IMR-90 (cell line): ENCODE results near the gene CPN1. TPM values are rescaled to one million over a fixed set of nuclear protein-coding genes. Genes with fewer than 3 reads are reported as not detected.

Source experiments
- ATAC-seq: fragments of 200-7000 bp; cut with Tn5 transposase; 2 replicates; pipeline ENCODE4 v1.9.1; 2020; ENCODE audit warnings: low read depth, mild to moderate bottlenecking, moderate library complexity
- BruUV-seq: library from RNA; stranded (reverse); fragments of 400-500 nt; replicated peaks from 2 replicates; lab custom pipeline; 2021; lab: Mats Ljungman, UMichigan
- CTCF ChIA-PET: fragments of 300-600 bp; formaldehyde crosslinking; extraction: SDS; loops from one replicate; lab custom pipeline; 2021; ENCODE audit warnings: antibody characterized with exemption; lab: Yijun Ruan, JAX
- POLR2A ChIA-PET: fragments of 300-600 bp; sonication (Branson Sonifier 250); formaldehyde crosslinking; loops from one replicate; lab custom pipeline; 2022; ENCODE audit warnings: antibody characterized with exemption; ENCODE audit not compliant: unreplicated experiment; lab: Charles Lee
- DNase-seq: peaks from one replicate; pipeline ENCODE4 v3.0.0; 2013
- H2AFZ ChIP-seq: replicated peaks from 2 replicates; pipeline ENCODE3; 2013; ENCODE audit warnings: low read length, mild to moderate bottlenecking; ENCODE audit not compliant: poor library complexity
- H2AK5ac ChIP-seq: 2 replicates; pipeline ENCODE4 v1.6.1; 2013; ENCODE audit warnings: low read depth, low read length, inconsistent platforms
- H2AK9ac ChIP-seq: replicated peaks from 2 replicates; pipeline ENCODE3; 2013; ENCODE audit warnings: mild to moderate bottlenecking, low read depth, low read length, moderate library complexity; ENCODE audit not compliant: poor library complexity
- H2BK120ac ChIP-seq: 2 replicates; pipeline ENCODE4 v1.6.1; 2013; ENCODE audit warnings: low read depth, low read length, inconsistent platforms
- H2BK15ac ChIP-seq: 3 replicates; pipeline ENCODE4 v1.6.1; 2013; ENCODE audit warnings: low read depth, low read length, inconsistent platforms
- H2BK20ac ChIP-seq: 2 replicates; pipeline ENCODE4 v1.6.1; 2013; ENCODE audit warnings: low read depth, mild to moderate bottlenecking, inconsistent platforms, low read length, moderate library complexity
- H2BK5ac ChIP-seq: 2 replicates; pipeline ENCODE4 v1.6.1; 2013; ENCODE audit warnings: mild to moderate bottlenecking, low read depth, low read length, inconsistent platforms; ENCODE audit not compliant: poor library complexity, severe bottlenecking
- H3K14ac ChIP-seq: replicated peaks from 2 replicates; pipeline ENCODE4 v1.6.1; 2013; ENCODE audit warnings: low read depth, low read length, inconsistent platforms
- H3K18ac ChIP-seq: 2 replicates; pipeline ENCODE4 v1.6.1; 2013; ENCODE audit warnings: low read depth, low read length, control low read depth
- H3K23ac ChIP-seq: 2 replicates; pipeline ENCODE4 v1.6.1; 2013; ENCODE audit warnings: low read depth, low read length, inconsistent platforms
- H3K27ac ChIP-seq: 2 replicates; pipeline ENCODE4 v1.5.1; 2013; ENCODE audit warnings: mild to moderate bottlenecking, control low read depth, low read length; ENCODE audit not compliant: insufficient read depth
- H3K27me3 ChIP-seq: 2 replicates; pipeline ENCODE4 v1.6.1; 2013; ENCODE audit warnings: low read length; ENCODE audit not compliant: control insufficient read depth, insufficient read depth
- H3K36me3 ChIP-seq: 2 replicates; pipeline ENCODE4 v1.6.1; 2013; ENCODE audit warnings: low read length, mixed read lengths; ENCODE audit not compliant: control insufficient read depth, insufficient read depth
- H3K4ac ChIP-seq: 2 replicates; pipeline ENCODE4 v1.6.1; 2013; ENCODE audit warnings: low read depth, low read length, inconsistent platforms
- H3K4me1 ChIP-seq: 2 replicates; pipeline ENCODE4 v1.6.1; 2013; ENCODE audit warnings: low read length, mixed read lengths; ENCODE audit not compliant: control insufficient read depth, insufficient read depth
- H3K4me2 ChIP-seq: 2 replicates; pipeline ENCODE4 v1.6.1; 2013; ENCODE audit warnings: low read depth, mild to moderate bottlenecking, control low read depth, low read length, moderate library complexity
- H3K4me3 ChIP-seq: 2 replicates; pipeline ENCODE4 v1.5.1; 2013; ENCODE audit warnings: low read depth, mild to moderate bottlenecking, control low read depth, low read length, moderate library complexity; ENCODE audit not compliant: insufficient read depth
- H3K56ac ChIP-seq: 2 replicates; pipeline ENCODE4 v1.6.1; 2013; ENCODE audit warnings: low read length, inconsistent platforms; ENCODE audit not compliant: insufficient read depth; ENCODE audit errors: extremely low read depth
- H3K79me1 ChIP-seq, 2 experiments: 2 replicates each; pipeline ENCODE4 v1.6.1; 2013; ENCODE audit warnings: low read length in 2 of 2, inconsistent platforms in 1 of 2, low read depth in 1 of 2
- H3K9ac ChIP-seq: 2 replicates; pipeline ENCODE4 v1.6.1; 2013; ENCODE audit warnings: low read depth, low read length, control low read depth
- H3K9me1 ChIP-seq: 2 replicates; pipeline ENCODE4 v1.6.1; 2013; ENCODE audit warnings: low read length, inconsistent platforms; ENCODE audit not compliant: insufficient read depth
- H3K9me3 ChIP-seq: 2 replicates; pipeline ENCODE4 v1.6.1; 2013; ENCODE audit warnings: low read length; ENCODE audit not compliant: control insufficient read depth, insufficient read depth
- H4K20me1 ChIP-seq: 2 replicates; pipeline ENCODE4 v1.6.1; 2013; ENCODE audit warnings: low read length, inconsistent platforms; ENCODE audit not compliant: insufficient read depth
- H4K5ac ChIP-seq: 2 replicates; pipeline ENCODE4 v1.6.1; 2013; ENCODE audit warnings: mild to moderate bottlenecking, low read depth, low read length, control low read depth
- H4K8ac ChIP-seq, 2 experiments: 2 replicates each; pipeline ENCODE4 v1.6.1; 2013; ENCODE audit warnings: low read depth in 2 of 2, low read length in 2 of 2, control low read depth in 1 of 2, inconsistent platforms in 1 of 2
- H4K91ac ChIP-seq: 2 replicates; pipeline ENCODE4 v1.6.1; 2013; ENCODE audit warnings: low read depth, low read length, inconsistent platforms; ENCODE audit not compliant: insufficient read depth
- BHLHE40 ChIP-seq: fragments of 150-350 bp; IDR thresholded peaks from 2 replicates; pipeline ENCODE4 v1.6.1; 2016; ENCODE audit warnings: mild to moderate bottlenecking, low read depth, low read length
- CEBPB ChIP-seq: IDR thresholded peaks from 2 replicates; pipeline ENCODE4 v1.6.1; 2012; ENCODE audit warnings: low read depth, low read length, improper control_type of control experiment
- CHD1 ChIP-seq: IDR thresholded peaks from 2 replicates; pipeline ENCODE4 v1.6.1; 2012; ENCODE audit warnings: low read depth, low read length, improper control_type of control experiment
- CTCF ChIP-seq: conservative IDR thresholded peaks from 2 replicates; pipeline ENCODE4 v1.5.1; 2012; ENCODE audit warnings: mild to moderate bottlenecking, low read depth, low read length, improper control_type of control experiment
- ELK1 ChIP-seq: fragments of 150-350 bp; IDR thresholded peaks from 2 replicates; pipeline ENCODE4 v1.6.1; 2016; ENCODE audit warnings: low read depth, mild to moderate bottlenecking, low read length, moderate library complexity, borderline replicate concordance
- FOS ChIP-seq: fragments of 150-350 bp; IDR thresholded peaks from 2 replicates; pipeline ENCODE4 v1.6.1; 2016; ENCODE audit warnings: low read depth, low read length
- MAFK ChIP-seq: IDR thresholded peaks from 2 replicates; pipeline ENCODE4 v1.6.1; 2012; ENCODE audit warnings: low read depth, low read length, improper control_type of control experiment
- MAZ ChIP-seq: IDR thresholded peaks from 2 replicates; pipeline ENCODE4 v1.6.1; 2012; ENCODE audit warnings: low read depth, mild to moderate bottlenecking, low read length, improper control_type of control experiment, moderate library complexity, borderline replicate concordance
- MXI1 ChIP-seq: IDR thresholded peaks from 2 replicates; pipeline ENCODE4 v1.6.1; 2012; ENCODE audit warnings: low read depth, mild to moderate bottlenecking, low read length, moderate library complexity, borderline replicate concordance
- NFE2L2 ChIP-seq: fragments of 150-350 bp; IDR thresholded peaks from 2 replicates; pipeline ENCODE4 v1.6.1; 2016; ENCODE audit warnings: low read depth, mild to moderate bottlenecking, low read length
- POLR2A ChIP-seq: IDR thresholded peaks from 2 replicates; pipeline ENCODE4 v1.6.1; 2012; ENCODE audit warnings: mild to moderate bottlenecking, low read depth, low read length
- RAD21 ChIP-seq: IDR thresholded peaks from 2 replicates; pipeline ENCODE4 v1.6.1; 2012; ENCODE audit warnings: low read length, improper control_type of control experiment
- RCOR1 ChIP-seq: IDR thresholded peaks from 2 replicates; pipeline ENCODE4 v1.6.1; 2012; ENCODE audit warnings: mild to moderate bottlenecking, low read length, improper control_type of control experiment; ENCODE audit not compliant: insufficient replicate concordance
- RFX5 ChIP-seq: IDR thresholded peaks from 2 replicates; pipeline ENCODE4 v1.8.0; 2012; ENCODE audit warnings: low read depth, mild to moderate bottlenecking, low read length, moderate library complexity
- SMC3 ChIP-seq: fragments of 150-350 bp; IDR thresholded peaks from 2 replicates; pipeline ENCODE4 v1.6.1; 2016; ENCODE audit warnings: low read depth, mild to moderate bottlenecking, antibody characterized with exemption, low read length, moderate library complexity
- WGBS, 2 experiments: methylation state at CpG; one replicate each; pipeline versions ENCODE4 v1.1.5 to v1.1.7; 2013; ENCODE audit warnings: missing lambda C conversion rate in 2 of 2; ENCODE audit not compliant: insufficient read length in 1 of 2; ENCODE audit errors: extremely low coverage in 2 of 2; 5-methylcytosine and 5-hydroxymethylcytosine counted together
- dilution Hi-C: fragments of 300-500 bp; cut with HindIII; formaldehyde crosslinking; loops from one replicate; pipeline ENCODE4 v1.14.3; 2018; ENCODE audit warnings: low sequenced_read_pairs; ENCODE audit not compliant: unreplicated experiment
- in situ Hi-C: fragments of 300-500 bp; cut with MboI; formaldehyde crosslinking; loops from 3 replicates; pipeline ENCODE4 v1.14.3; 2019; ENCODE audit warnings: low sequenced_read_pairs, inconsistent platforms, mixed read lengths
- intact Hi-C: fragments of 100-400 bp; cut with micrococcal nuclease; formaldehyde crosslinking; loops from 2 replicates; pipeline ENCODE4 v1.10.0; 2022
- polyA plus RNA-seq, 3 experiments: library from polyadenylated mRNA; depleted of rRNA; stranded (reverse); fragments of >200 nt; gene quantifications; 2 replicates each; pipeline ENCODE4 v1.2.3, GENCODE V29; 2012; ENCODE audit warnings: low replicate concordance in 1 of 3
- total RNA-seq: library from RNA; depleted of rRNA; stranded (reverse); fragments of >200 nt; gene quantifications from 2 replicates; pipeline ENCODE4 v1.2.3, GENCODE V29; 2012
- TF ChIP-seq, protein P1 (sequence below): fragments of 150-350 bp; IDR thresholded peaks from 2 replicates; pipeline ENCODE4 v1.6.1; 2017; ENCODE audit warnings: mild to moderate bottlenecking, antibody characterized with exemption, low read length, low read depth

CPN1 gene
- total and polyA plus RNA-seq, 2 of the 4 experiments (the other 2 are of a cell fraction): not detected

GRCh38 chr10:100020886-100021253 is 60.8 kb downstream of the CPN1 start:
- DNase-seq (no peak), ATAC-seq (no peak)
- Histone ChIP-seq H3K9me1 (peaks cover 3% of the 10 kb centered on the region; the same call in 1 of the 2 replicates), H3K4me2 (no peak overlapping the region), H3K18ac (no peak overlapping the region), H2AK9ac (no peak overlapping the region), H2BK120ac (no peak overlapping the region), H3K9me3 (no peaks in the 10 kb centered on the region), H4K5ac (no peak overlapping the region), H3K9ac (no peak overlapping the region), H3K27ac (no peak overlapping the region), H3K56ac (no peak overlapping the region), H2AFZ (no peak overlapping the region), H3K4me3 (no peak overlapping the region), H4K91ac (no peak overlapping the region), H3K23ac (no peak overlapping the region), H3K79me1 (no peaks in the 10 kb centered on the region), H3K4me1 (no peaks in the 10 kb centered on the region; the same call in 1 of the 2 replicates), H2BK15ac (no peak overlapping the region), H3K36me3 (no peaks in the 10 kb centered on the region), H3K14ac (no peak overlapping the region), H4K8ac (no peak overlapping the region), H3K4ac (no peak overlapping the region), H4K20me1 (no peaks in the 10 kb centered on the region), H2BK5ac (no peak overlapping the region), H3K27me3 (peaks cover 2% of the 10 kb centered on the region), H2BK20ac (no peak overlapping the region), H2AK5ac (no peak overlapping the region)
- WGBS, 2 experiments: 76% methylated on average over 3 of the region's 11 CpGs; no CpG with 5 or more reads in 1 of the 2 experiments
- TF ChIP-seq RFX5 (no peak), BHLHE40 (no peak), FOS (no peak), MAZ (no peak), RCOR1 (no peak), SMC3 (no peak), RAD21 (no peak), MAFK (no peak), CTCF (no peak), POLR2A (no peak), ELK1 (no peak), CHD1 (no peak), MXI1 (no peak), CEBPB (no peak), NFE2L2 (no peak)
- TF ChIP-seq, protein P1, sequence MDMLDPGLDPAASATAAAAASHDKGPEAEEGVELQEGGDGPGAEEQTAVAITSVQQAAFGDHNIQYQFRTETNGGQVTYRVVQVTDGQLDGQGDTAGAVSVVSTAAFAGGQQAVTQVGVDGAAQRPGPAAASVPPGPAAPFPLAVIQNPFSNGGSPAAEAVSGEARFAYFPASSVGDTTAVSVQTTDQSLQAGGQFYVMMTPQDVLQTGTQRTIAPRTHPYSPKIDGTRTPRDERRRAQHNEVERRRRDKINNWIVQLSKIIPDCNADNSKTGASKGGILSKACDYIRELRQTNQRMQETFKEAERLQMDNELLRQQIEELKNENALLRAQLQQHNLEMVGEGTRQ: no peak
- ChIA-PET CTCF (interaction anchor here (1.2 kb wide), 1 partner anchor 36 kb away, joined by 3 read pairs; no protein-coding TSS in a partner anchor), POLR2A (no interaction called here)
- in situ Hi-C loops: no loop called here
- intact Hi-C loops: no loop called here
- no TSS peak for BruUV-seq
- dilution Hi-C loops: no loop called here
